Stimulated activated CD8-positive, alpha-beta memory T cell treated with anti-CD3 and anti-CD28 coated beads, Interleukin-15, amount 100 ng/mL, for 1 hour (primary cell): ENCODE results near the gene CACNA2D3.
"Not testable (repeated sequence)": the region's sequence is repeated elsewhere in the genome, so short reads cannot be mapped to it uniquely, and the experiment has no call there.

ENCODE experiments used
- DNase-seq: peaks from one replicate; pipeline ENCODE4 v3.0.0-alpha.2; 2020; ENCODE audit warnings: low read depth

Gene CACNA2D3

DNA sequence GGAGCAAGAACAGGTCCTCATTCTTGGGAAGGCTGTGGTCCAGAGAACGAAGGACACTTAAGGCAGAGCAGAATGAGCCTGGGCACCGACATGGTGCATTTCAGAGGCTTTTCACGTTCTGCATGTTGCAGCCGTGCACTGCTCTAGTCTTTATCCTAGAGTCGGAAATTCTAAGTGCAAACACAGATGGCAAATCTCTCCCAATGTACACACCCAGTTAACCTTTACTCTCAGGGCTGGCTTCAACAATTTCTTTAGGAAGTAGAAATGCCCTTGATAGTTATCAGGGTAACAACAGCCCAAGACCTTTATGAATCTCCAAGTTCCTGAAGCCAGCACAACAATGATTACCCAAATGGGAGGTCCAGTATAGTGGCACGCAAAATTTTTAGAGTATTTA is 844.6 kb downstream of the CACNA2D3 start:
- DNase-seq = no peak

- DNase-seq = no peak
These were observed 845.4 kb downstream of the CACNA2D3 start for GRCh38 chr3:54967731-54968161.

- no peak for DNase-seq
These were observed 846.3 kb downstream of the CACNA2D3 start for GRCh38 chr3:54968546-54969172.

- DNase-seq = no peak
These were observed 847.3 kb downstream of the CACNA2D3 start for GRCh38 chr3:54969652-54970051.

DNA sequence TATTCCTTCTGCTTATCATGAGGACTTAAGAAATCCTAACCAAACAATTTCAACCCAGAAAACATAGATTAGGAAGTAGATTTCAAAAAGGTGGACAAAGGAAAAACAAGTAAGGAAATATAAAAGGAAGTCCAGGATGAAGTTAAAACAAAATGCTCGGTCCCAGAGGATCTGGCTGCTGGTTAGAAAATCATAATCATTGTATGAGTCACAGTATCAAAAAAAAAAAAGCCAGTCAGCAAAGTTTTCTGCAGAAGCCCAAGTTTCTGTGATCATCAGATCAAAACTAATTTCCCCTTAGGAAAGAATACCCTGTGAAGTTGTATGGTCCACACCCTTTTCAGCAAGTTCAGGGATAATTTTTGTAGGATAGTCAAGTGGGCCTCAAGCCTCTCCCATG is 848.5 kb downstream of the CACNA2D3 start:
- DNase-seq = no peak

- DNase-seq = no peak
These were observed 855.1 kb downstream of the CACNA2D3 start for GRCh38 chr3:54977439-54977838.

GRCh38 chr3:54977946-54978345 is 855.6 kb downstream of the CACNA2D3 start:
- not testable (repeated sequence) for DNase-seq

- no peak for DNase-seq
These were observed 860.5 kb downstream of the CACNA2D3 start for GRCh38 chr3:54982807-54983206.

GRCh38 chr3:54983266-54984099 is 861.1 kb downstream of the CACNA2D3 start:
- DNase-seq = no peak

DNA sequence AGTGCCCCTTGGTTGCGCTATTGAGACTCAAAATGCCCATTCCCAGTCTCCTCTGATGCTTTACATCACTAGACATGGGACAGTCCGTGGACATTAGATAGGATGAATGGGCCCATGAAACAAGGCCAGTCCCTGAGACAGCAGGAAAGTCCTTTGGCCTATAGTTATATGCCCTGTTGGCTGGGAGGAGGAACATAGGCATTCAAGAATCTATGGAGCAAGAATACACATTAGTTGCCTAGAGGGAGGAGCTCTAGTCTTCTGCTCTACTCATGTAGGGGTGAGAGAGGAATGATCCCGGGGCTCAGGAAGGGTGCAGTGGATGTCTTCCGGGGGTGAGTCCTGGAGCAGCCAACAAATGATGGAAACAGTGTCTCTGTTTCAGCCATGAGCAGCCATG is 863.5 kb downstream of the CACNA2D3 start:
- DNase-seq = no peak

- no peak for DNase-seq
These were observed 863.9 kb downstream of the CACNA2D3 start for GRCh38 chr3:54986294-54986693.

GRCh38 chr3:54987719-54988118 is 865.4 kb downstream of the CACNA2D3 start:
- no peak for DNase-seq

- no peak for DNase-seq
These were observed 866.0 kb downstream of the CACNA2D3 start for GRCh38 chr3:54988302-54988837.

DNA sequence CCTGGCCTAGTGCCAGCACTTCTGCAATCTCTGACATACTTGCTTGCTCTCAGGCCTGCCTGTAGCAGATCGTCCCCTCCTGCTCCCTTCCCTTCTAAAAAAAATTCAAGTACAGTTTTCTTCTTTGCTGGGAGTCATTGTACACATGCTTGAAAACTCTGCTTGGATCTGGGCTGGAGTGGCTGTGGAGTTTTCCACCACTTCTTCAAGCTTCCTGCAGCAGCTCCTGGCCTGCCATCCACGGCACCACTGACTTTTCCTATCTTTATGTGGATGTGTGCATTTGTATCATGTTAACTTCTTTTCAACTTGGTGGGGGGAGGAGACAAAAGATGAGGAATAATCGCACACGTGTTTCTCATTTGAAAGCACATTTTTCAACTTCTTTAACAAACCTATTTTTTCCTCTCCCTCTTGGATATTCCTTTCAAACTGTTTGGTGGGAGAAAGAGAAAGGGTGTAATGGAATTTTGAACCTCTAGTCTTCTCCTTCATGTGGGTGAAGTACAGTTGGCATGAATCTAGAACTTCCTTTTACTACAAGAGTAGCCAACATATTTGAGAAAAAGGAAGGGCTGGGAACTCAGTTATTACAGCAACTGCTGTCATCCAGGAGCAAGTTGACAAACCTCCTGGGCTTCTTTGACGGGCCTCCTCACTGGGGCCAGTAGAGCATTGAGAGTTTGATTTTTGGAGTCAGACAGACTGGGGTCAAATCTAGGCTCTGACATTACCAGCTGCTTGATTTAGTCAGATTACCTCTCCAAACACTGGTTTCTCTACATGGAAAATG is 866.7 kb downstream of the CACNA2D3 start:
- no peak for DNase-seq

- no peak for DNase-seq
These were observed 871.8 kb downstream of the CACNA2D3 start for GRCh38 chr3:54994111-54994513.

GRCh38 chr3:54999159-54999558 is 876.8 kb downstream of the CACNA2D3 start:
- DNase-seq = no peak

DNA sequence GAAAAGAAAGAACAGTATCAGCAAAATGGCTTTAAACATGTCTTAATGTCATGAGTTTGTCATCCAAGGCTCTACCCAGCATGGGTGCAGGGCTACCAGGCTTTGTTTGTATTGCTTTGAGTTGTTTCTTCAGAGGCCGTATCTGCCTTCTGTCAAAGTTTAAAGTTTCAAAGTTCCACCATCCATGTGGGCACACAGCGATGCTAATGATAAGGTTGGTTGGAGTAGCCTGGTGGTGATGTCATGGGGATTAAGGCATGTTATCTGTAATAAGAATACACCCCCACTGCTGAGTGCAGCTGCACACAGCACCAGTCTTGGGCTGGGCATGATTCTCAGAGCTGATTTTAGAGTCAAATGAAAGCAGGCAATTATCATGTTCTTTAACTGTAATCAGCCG is 877.5 kb downstream of the CACNA2D3 start:
- DNase-seq = no peak

DNA sequence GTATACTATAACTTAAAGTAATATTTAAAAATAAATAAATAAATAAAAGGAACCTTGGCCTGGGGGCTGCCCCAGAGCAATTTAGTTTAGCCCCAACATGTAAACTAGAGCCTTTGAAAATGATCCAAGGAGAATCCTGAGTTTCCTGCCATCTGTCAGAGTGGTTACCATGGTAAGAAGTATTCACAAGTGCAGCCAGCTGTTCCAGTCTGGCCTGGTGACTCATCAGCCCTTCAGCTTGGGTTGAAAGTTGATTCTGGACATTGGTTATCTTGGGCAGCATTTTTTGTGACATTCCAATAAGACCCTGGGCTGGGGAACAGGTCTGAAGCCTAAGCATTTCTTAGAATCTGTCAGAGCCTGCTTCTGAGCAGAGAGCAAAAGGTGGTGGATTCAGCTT is 878.2 kb downstream of the CACNA2D3 start:
- DNase-seq = no peak

DNA sequence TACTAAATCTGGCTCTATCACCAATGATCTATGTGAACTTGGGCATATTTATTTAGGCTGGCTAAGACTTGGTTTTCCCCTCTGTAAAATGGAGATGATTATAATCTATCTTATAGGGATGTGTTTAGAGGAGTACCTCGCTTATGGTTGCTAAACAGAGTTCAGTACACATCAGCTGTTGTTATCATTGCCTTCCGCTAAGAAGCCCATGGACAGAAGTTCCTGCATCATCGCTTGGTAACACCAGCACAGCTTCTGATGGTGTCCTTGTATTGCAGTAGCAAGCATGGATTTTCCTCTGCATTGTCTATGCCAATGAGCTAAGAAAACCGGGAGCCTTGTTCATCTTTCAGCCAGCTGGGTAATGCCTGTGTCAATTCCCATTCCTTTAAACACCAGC is 878.6 kb downstream of the CACNA2D3 start:
- DNase-seq = no peak

- no peak for DNase-seq
These were observed 880.1 kb downstream of the CACNA2D3 start for GRCh38 chr3:55002416-55002930.

DNA sequence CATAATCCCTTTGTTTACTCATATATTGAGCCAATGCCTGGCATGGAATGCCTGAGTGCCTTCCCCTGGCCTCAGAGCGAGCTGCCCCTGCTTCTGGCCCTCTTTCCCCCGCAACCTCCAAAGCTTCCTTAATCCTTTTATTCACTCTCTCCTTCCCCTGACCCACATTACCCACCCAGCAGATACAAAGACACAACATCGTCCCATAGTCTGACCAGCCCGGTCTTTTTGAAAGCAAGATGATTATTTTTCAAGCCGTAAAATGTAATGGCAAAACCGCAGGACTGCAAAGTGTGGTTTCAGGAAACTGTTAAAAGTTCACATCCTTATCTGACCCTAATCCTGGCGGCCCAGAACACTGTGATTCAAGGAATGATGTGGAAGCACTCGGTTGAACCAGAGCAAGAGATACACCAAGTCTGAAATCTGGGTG is 883.9 kb downstream of the CACNA2D3 start:
- DNase-seq = no peak

GRCh38 chr3:55007971-55008370 is 885.6 kb downstream of the CACNA2D3 start:
- no peak for DNase-seq
